Measurements from ENCODE around the gene MTHFSD.

Gene MTHFSD

GRCh38 chr16:86480444-86480843, 74.6 kb downstream of the MTHFSD start:
- DNase-seq: no peak

All from GOT3 (cell line).